GM12873 (cell line): ENCODE measurements around the gene MLF2.

Experiments used
- TF ChIP-seq, protein P1 (sequence below): IDR thresholded peaks from 2 replicates; pipeline ENCODE4 v1.5.1; 2012; ENCODE audit warnings: low read depth, mild to moderate bottlenecking, moderate library complexity, low read length, control low read depth; ENCODE audit not compliant: insufficient read depth; ENCODE audit errors: missing control alignments

The MLF2 gene

DNA sequence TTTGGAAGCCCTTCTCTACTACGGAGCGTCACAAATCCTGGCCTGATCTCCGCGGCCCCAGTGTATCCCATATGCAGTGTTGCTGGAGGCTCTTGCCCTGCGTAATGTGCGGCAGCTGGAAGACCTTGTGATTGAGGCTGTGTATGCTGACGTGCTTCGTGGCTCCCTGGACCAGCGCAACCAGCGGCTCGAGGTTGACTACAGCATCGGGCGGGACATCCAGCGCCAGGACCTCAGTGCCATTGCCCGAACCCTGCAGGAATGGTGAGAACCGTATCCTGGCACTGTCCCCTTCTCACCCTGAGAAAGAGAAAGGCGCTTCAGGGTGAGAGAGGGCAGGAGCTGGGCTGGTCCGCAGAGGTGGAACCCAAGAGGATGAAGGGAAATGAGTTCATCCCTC lies 23.8 kb downstream of the MLF2 start:
- TF ChIP-seq, protein P1, sequence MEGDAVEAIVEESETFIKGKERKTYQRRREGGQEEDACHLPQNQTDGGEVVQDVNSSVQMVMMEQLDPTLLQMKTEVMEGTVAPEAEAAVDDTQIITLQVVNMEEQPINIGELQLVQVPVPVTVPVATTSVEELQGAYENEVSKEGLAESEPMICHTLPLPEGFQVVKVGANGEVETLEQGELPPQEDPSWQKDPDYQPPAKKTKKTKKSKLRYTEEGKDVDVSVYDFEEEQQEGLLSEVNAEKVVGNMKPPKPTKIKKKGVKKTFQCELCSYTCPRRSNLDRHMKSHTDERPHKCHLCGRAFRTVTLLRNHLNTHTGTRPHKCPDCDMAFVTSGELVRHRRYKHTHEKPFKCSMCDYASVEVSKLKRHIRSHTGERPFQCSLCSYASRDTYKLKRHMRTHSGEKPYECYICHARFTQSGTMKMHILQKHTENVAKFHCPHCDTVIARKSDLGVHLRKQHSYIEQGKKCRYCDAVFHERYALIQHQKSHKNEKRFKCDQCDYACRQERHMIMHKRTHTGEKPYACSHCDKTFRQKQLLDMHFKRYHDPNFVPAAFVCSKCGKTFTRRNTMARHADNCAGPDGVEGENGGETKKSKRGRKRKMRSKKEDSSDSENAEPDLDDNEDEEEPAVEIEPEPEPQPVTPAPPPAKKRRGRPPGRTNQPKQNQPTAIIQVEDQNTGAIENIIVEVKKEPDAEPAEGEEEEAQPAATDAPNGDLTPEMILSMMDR: no peak

DNA sequence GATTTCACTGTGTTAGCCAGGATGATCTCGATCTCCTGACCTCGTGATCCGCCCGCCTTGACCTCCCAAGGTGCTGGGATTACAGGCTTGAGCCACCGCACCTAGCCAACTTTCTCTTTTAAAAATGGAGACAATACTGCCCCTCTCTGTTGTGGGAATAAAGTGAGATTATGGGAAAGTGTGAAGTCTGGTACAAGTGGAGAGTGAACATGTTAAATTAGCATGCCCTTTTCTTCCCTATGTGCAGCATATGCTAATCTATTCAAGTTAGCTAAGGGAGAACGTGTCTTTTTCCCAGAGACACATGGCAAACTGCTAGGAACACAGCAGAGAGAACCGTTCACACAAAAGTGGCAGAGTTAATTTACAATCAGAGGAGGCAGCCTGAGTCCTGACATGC lies 27.6 kb downstream of the MLF2 start:
- TF ChIP-seq, protein P1: no peak

DNA sequence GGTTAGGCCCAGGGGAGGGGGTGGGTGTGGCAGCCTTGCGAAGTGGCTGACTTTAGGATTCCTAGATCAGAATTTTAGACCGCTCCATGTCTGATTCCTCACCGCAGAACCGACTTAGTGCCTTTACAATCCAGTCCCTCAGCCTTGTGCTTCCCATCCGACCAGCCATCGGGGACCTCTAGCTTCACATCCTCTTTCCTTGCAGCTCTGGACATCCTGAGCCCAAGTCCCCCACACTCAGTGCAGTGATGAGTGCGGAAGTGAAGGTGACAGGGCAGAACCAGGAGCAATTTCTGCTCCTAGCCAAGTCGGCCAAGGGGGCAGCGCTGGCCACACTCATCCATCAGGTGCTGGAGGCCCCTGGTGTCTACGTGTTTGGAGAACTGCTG lies 28.5 kb downstream of the MLF2 start:
- TF ChIP-seq, protein P1: no peak

DNA sequence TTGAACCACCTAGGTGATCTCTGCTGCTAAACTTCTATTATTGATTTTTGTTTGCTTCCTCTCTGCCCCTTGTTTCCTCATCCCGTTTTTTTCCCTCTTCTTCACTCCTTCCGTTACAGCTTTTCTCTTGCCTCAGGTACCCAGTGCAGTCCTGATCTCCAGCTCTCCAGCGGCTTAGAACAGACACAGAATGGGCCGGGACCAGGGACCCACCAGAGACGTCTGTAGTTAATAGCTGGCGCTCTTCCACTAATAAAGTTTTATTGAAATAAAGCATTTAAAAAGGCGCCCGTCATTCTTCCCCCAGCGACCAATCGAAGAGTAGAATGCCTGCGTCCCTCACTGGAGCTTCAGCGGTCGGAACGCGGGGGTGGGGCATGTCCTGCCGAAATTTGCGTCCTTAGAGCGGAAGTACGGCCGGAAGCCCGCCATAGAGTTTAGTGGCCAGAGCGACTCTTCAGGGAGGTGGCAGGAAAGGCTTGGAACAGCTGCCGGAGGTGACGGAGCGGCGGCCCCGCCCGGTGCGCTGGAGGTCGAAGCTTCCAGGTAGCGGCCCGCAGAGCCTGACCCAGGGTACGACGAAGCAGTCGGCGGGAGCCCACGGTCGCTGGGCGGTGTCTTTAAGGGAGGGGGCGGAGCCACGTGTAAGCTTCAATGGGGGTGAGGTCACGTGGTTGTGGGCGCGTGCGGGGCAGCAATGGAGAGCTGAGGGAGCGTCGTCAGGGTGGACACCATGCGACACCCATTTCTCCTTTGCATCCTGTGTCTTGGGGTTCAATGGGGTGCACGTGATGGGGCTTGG lies 29.1 kb downstream of the MLF2 start, which contains the start of gene COPS7A:
COPS7A (plus strand) TSS at position 440 of the 802 bp plus-strand sequence. CDS start 611 bp downstream, outside the sequence.
- TF ChIP-seq, protein P1: no peak

DNA sequence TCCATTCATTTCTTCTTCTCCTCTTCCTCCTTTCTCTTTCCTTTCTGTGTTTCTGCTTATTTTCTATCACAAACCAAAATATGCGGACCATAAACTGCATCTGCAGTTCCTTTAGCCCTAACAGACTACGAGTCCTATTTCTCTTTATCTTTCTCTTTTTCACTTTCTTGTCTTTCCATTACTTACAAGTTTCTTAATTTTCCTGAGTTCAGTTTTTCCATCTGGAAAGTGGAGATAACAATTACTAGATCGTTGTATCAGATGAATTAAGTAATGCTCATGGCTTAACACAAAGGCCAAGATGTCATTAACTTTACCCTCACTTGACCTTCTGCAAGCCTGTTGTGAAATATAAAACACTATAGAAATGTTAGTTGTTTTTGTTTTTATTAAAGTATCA lies 30.1 kb downstream of the MLF2 start:
- TF ChIP-seq, protein P1: no peak

DNA sequence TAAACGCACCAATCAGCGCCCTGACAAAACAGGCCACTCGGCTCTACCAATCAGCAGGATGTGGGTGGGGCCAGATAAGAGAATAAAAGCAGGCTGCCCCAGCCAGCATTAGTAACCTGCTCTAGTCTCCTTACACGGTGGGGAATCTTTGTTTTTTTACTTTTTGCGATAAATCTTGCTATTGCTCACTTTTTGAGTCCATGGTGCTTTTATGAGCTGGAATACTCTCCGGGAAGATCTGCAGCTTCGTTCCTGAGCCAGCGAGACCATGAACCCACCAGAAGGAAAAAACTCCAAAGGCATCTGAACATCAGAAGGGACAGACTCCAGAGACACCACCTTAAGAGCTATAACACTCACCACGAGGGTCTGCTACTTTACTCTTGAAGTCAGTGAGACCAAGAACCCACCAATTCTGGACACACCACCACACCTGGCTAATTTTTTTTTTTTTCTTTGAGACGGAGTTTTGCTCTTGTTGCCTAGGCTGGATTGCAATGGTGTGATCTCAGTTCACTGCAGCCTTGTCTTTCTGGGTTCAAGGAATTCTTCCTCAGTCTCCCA lies 36.0 kb downstream of the MLF2 start:
- TF ChIP-seq, protein P1: no peak

DNA sequence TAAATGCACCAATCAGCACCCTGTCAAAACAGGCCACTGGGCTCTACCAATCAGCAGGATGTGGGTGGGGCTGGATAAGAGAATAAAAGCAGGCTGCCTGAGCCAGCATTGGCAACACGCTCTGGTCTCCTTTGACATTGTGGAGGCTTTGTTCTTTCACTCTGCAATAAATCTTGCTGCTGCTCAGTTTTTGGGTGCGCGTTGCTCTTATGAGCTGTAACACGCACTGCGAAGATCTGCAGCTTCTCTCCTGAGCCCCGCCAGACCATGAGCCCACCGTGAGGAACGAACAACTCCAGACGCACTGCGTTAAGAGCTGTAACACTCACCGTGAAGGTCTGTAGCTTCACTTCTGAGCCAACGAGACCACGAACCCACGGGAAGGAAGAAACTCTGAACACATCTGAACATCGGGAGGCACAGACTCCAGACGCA lies 44.0 kb downstream of the MLF2 start:
- TF ChIP-seq, protein P1: no peak
